Activated T-cell treated with anti-CD3 and anti-CD28 coated beads, Interleukin-2, amount 50 U/mL, for 72 hours (primary cell): ENCODE results near the gene SAMD14. TPM values are rescaled to one million over a fixed set of nuclear protein-coding genes. Genes with fewer than 3 reads are reported as not detected.

Source experiments
- ATAC-seq, 2 donors: fragments of 150-1000 bp; cut with Tn5 transposase; replicated peaks in 1 of 2; 2 replicates each; pipeline ENCODE4 v1.10.0; 2021; ENCODE audit warnings: moderate library complexity in 2 of 2, mild to moderate bottlenecking in 1 of 2
- DNase-seq, 2 donors: peaks; one replicate each; pipeline ENCODE4 v3.0.0; 2021 to 2022; ENCODE audit warnings: mixed read lengths in 1 of 2
- H3K27ac Mint-ChIP-seq: one replicate; pipeline ENCODE4 v1.8.0; 2022; ENCODE audit warnings: mild to moderate bottlenecking, moderate library complexity, mixed read lengths
- H3K27me3 Mint-ChIP-seq: one replicate; pipeline ENCODE4 v1.8.0; 2022; ENCODE audit warnings: low read depth, mixed read lengths
- H3K36me3 Mint-ChIP-seq, 2 donors: one replicate each; pipeline ENCODE4 v1.8.0; 2022; ENCODE audit warnings: mixed read lengths in 2 of 2, mild to moderate bottlenecking in 1 of 2; ENCODE audit not compliant: insufficient read depth in 2 of 2
- H3K4me1 Mint-ChIP-seq: one replicate; pipeline ENCODE4 v1.8.0; 2022; ENCODE audit warnings: low read depth, mixed read lengths
- H3K4me3 Mint-ChIP-seq, 2 donors: one replicate each; pipeline ENCODE4 v1.8.0; 2022; ENCODE audit warnings: mild to moderate bottlenecking in 2 of 2, mixed read lengths in 2 of 2, moderate library complexity in 2 of 2
- H3K9me3 Mint-ChIP-seq, 2 donors: one replicate each; pipeline ENCODE4 v1.8.0; 2022; ENCODE audit warnings: mixed read lengths in 2 of 2
- total RNA-seq, 2 donors: library from RNA; stranded (reverse); gene quantifications; one replicate each; pipeline ENCODE4 v1.2.3, GENCODE V29; 2022

SAMD14 gene
- total RNA-seq, 2 donors from 2014 or later, result 3.3 to 6.9 TPM

DNA sequence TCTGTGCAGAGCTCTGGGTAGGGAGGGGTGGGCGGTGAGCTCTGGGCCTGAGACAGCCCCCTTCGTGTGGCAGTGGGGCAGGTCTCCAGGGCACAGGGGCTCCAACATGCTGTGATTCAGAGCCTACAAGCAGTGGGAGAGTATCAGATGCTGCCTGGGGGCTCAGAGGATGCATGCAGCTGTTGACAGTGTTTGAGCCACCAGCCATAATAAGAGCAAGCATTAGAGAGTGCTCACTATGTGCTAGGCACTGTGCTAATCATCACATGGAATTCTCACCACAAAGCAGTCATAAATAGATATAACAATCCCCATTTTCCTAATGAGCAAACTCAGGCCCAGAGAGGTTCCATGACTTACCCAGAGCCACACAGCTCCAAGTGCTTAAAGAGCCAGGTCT is 26.7 kb downstream of the SAMD14 start:
- no peak for ATAC-seq
- no peak overlapping the region for H3K4me3 Mint-ChIP-seq
- peaks cover 11% of the 10 kb centered on the region for H3K4me1 Mint-ChIP-seq
- H3K27me3 Mint-ChIP-seq, result no peaks in the 10 kb centered on the region
- DNase-seq, result no peak
- H3K9me3 Mint-ChIP-seq, result no peaks in the 10 kb centered on the region
- no peaks in the 10 kb centered on the region for H3K36me3 Mint-ChIP-seq
- no peak overlapping the region for H3K27ac Mint-ChIP-seq

DNA sequence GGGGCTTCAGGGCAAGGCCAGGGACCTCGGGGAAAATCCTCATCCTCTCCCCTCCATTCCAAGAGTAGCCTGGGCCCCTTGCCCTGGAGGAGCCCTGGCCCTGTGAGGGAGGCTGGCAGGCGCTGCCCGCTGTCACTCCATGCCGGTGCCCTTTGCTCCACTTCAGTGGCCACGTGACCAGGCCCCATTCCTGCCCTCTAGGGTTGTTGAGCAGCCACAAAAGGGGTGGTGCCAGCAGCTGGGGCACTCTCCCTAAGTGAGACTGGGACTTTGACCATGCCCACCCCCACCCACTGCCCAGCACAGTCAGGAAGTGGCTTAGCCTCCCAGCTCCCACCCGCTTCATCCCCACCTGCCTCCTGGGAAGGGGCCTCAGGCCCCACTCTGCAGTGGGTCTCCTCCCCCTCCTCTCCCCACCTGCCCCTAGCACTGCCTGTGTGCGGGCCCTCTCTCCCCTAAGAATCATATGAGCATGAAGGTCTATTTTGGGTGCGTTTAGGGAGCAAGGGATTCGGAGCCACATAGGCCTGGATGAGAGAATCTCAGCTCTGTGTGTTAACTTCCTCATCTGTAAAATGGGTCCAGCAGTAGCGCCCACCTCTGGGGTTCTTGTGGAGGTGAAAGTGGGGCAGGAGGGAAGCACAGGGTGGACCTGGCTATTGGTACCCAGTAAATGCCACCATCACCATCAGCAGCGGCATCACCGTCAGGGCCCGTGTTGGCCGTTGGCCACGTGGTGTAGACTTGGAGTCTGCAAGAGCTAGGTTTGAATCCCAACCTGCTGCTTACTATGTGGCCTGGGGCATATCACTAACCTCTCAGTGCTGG is 27.6 kb downstream of the SAMD14 start:
- no peak overlapping the region for H3K4me3 Mint-ChIP-seq
- DNase-seq, result no peak
- ATAC-seq, result no peak
- no peak overlapping the region for H3K27ac Mint-ChIP-seq
- no peaks in the 10 kb centered on the region for H3K36me3 Mint-ChIP-seq
- H3K9me3 Mint-ChIP-seq, result no peaks in the 10 kb centered on the region
- H3K4me1 Mint-ChIP-seq, result peaks cover 11% of the 10 kb centered on the region
- no peaks in the 10 kb centered on the region for H3K27me3 Mint-ChIP-seq

DNA sequence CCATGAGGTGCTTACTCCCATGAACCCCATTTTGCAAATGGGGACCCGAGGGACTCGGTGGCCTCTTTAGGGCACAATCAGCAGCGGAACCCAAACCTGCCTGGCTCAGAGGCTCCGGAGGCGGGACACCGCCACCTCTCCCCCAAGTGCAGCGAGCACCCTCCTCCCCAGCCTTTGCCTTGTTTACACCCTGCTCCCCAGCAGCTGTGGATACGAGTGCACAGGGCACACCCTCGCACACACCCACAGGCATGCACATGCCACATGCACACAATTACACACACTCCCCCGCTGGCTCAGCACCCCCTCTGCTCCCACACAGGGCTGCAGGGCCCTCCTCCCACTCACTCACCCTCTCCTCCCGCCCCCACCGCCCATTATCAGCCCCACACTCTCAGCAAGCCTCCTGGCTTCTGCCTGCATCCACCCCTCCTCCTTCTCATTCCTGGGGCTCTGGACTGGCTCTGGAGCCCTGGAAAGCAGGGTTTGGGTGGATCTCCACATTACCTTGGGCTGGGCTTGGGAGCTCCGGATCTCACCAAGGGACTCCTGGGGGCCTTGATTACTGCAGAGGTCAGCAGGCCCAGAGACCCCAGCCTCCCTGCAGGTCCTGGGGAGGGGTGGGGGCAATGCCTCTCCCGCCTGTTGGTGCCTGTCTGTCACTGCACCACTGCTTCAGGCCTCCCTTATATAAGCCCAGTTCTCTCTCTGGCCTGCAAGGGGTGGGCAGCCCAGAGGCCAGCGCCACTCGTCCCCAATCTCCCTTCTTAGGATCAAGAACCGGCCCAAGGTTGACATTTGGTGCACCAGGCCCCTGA is 28.4 kb downstream of the SAMD14 start:
- Mint-ChIP-seq H3K9me3 (no peaks in the 10 kb centered on the region), H3K4me1 (peaks cover 11% of the 10 kb centered on the region), H3K4me3 (no peak overlapping the region), H3K27ac (no peak overlapping the region), H3K27me3 (no peaks in the 10 kb centered on the region), H3K36me3 (no peaks in the 10 kb centered on the region)
- ATAC-seq, result no peak
- DNase-seq, result no peak

DNA sequence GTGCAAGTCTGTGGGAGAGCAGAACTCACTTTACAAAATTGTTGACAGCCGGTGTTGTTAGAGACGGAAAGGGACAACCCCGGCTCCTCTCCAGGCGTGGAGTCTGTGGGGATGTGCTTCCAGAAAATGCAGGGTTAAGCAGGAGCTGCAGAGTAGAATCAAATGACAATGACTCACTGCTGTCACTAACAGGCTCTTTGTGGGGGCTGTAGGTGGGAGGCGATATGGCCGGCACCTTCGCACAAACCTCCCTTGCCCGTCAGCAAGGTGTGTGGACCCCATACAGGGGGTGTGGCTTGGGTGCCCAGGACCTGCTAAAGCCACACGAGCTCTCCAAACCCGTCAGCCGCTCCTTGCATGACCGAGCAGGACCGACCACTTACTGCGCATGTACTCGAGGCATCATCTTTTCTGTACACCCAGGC is 29.0 kb downstream of the SAMD14 start:
- Mint-ChIP-seq H3K4me1 (peaks cover 17% of the 10 kb centered on the region), H3K27me3 (no peaks in the 10 kb centered on the region), H3K27ac (no peak overlapping the region), H3K36me3 (no peaks in the 10 kb centered on the region), H3K4me3 (no peak overlapping the region), H3K9me3 (no peaks in the 10 kb centered on the region)
- no peak for ATAC-seq
- no peak for DNase-seq

DNA sequence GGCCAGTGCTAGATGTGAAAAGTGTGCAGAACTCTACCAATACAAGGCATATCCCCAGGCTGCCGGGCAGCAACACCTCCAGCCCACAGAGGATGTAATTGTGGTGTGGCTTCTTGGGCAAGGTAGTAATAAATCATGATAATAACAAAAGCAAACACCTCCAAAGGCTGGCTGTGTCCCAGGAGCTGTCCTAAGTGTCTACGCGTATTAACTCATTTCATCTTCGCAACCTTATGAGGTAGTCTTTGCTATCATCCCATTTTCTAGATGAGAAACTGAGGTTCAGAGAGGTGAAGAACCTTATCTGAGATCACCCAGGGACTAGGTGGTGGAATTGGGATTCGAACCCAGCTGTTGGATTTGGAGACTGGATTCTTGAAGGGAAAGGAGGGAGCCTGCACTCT is 29.5 kb downstream of the SAMD14 start:
- no peak for DNase-seq
- H3K27ac Mint-ChIP-seq, result no peak overlapping the region
- no peaks in the 10 kb centered on the region for H3K36me3 Mint-ChIP-seq

DNA sequence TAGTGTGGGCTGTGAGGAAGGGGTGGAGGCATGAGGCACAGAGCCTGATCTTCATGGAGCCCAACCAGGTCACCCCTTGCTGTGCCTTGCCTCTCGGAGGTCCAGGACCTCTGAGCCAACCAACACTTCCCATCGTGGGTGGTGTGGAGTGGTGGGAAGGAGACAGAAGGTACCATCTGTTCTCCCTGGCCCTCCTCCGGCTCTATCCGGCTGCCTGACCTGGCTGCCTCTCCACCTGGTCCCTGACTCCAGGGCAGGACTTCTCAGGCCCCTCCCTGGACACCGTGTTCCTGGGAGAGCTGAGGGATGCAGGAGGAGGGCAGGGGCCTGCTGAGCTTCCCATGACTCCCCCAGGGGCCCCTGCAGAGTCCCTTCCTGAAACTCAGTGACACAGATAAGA is 31.0 kb downstream of the SAMD14 start:
- Mint-ChIP-seq H3K27me3 (no peaks in the 10 kb centered on the region), H3K9me3 (no peaks in the 10 kb centered on the region), H3K4me3 (no peak overlapping the region), H3K4me1 (peaks cover 26% of the 10 kb centered on the region), H3K36me3 (no peaks in the 10 kb centered on the region), H3K27ac (no peak overlapping the region)
- DNase-seq (no peak), ATAC-seq (no peak)

More for the DNA sequence above, 29.5 kb downstream of the SAMD14 start:
- Mint-ChIP-seq H3K9me3 (no peaks in the 10 kb centered on the region), H3K4me3 (no peak overlapping the region), H3K4me1 (peaks cover 21% of the 10 kb centered on the region), H3K27me3 (no peaks in the 10 kb centered on the region)
- ATAC-seq, result no peak

DNA sequence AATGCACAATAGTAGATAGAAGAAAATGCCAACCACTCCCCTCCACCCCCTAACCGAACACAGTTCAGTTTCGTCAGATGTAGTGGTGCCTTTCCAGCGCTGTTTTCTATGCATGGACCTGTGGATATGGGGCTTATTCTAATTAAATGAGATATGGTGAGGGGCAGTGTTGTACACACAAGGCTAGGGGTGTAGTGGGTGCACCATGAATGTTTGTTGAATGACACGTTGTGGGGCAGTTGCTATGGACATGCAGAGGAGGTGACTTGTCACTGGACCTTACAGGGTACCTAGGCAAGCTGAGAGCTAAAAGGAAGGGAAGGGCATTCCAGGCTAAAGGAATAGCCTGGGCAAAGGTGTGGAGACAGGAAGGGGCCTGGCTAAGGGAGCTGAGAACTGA is 31.4 kb downstream of the SAMD14 start:
- H3K27me3 Mint-ChIP-seq, result no peaks in the 10 kb centered on the region
- no peak overlapping the region for H3K27ac Mint-ChIP-seq
- no peak for DNase-seq
- no peak for ATAC-seq
- peaks cover 26% of the 10 kb centered on the region for H3K4me1 Mint-ChIP-seq
- no peak overlapping the region for H3K4me3 Mint-ChIP-seq
- H3K9me3 Mint-ChIP-seq, result no peaks in the 10 kb centered on the region
- no peaks in the 10 kb centered on the region for H3K36me3 Mint-ChIP-seq

DNA sequence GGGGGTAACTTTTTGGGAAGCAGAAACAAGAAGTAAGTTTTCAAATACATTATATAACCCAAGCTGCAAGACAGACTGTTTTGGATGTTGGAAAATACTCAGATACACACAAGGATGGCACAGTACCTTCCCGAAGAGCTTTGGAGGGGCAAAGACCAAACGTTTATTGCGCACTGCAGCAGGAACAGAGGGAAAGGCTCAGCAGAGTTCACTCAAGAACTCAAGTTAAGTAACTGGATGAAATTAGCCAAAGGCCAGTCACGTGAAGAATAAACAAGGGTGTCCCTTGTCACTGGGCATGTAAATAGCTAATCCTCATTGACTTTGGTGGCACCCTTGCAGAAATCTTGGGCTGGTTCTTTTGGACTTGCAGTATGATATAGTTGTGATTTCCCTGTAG is 32.0 kb downstream of the SAMD14 start:
- no peak overlapping the region for H3K27ac Mint-ChIP-seq
- no peak overlapping the region for H3K4me3 Mint-ChIP-seq
- H3K36me3 Mint-ChIP-seq, result no peaks in the 10 kb centered on the region
- DNase-seq, result no peak
- no peaks in the 10 kb centered on the region for H3K9me3 Mint-ChIP-seq
- no peaks in the 10 kb centered on the region for H3K27me3 Mint-ChIP-seq
- no peak for ATAC-seq
- H3K4me1 Mint-ChIP-seq, result peaks cover 26% of the 10 kb centered on the region

DNA sequence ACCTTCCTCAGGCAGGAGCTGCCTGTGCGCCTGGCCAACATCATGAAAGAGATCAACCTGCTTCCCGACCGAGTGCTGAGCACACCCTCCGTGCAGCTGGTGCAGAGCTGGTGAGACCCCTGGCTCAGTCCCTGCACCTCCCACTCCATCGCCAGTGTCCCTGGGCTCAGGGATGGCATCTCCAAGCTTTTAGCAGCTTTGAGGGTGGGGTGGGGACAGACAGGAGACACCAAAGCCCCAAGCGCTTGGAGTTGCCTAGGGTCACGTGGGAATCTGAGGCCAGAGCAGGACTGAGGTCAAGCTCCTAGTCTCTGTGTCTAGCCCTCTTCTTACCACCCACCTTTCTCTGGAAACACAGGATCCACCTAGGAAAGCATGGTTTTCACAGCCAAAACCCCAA is 32.5 kb downstream of the SAMD14 start:
- H3K4me1 Mint-ChIP-seq, result peaks cover 26% of the 10 kb centered on the region
- H3K27ac Mint-ChIP-seq, result no peak overlapping the region
- ATAC-seq (no peak), DNase-seq (no peak)
- no peak overlapping the region for H3K4me3 Mint-ChIP-seq
- no peaks in the 10 kb centered on the region for H3K9me3 Mint-ChIP-seq
- no peaks in the 10 kb centered on the region for H3K36me3 Mint-ChIP-seq
- H3K27me3 Mint-ChIP-seq, result no peaks in the 10 kb centered on the region

DNA sequence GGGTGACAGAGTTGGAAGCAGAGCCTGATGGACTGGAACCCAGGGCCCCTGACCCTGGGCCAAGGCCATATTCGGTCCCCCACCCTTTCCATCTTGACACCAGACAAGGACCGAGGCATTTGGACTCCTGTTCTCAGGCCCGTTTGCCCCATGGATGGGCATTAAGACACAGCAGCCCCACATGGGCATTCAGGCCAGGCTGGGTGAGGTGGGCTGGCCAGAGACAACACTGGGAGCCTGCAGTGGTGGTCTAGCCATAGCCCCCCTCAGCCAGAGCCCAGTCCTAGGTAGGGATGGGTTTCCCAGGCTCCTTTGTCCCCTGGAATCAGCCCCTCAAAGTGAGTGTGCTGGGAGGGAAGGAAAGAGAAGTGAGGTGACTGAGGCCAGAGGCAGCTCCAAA is 33.2 kb downstream of the SAMD14 start:
- no peak for DNase-seq
- ATAC-seq, result no peak
- Mint-ChIP-seq H3K27me3 (no peaks in the 10 kb centered on the region), H3K9me3 (no peaks in the 10 kb centered on the region), H3K4me3 (peak overlapping the region in 1 of 2 donors; percentile 94), H3K4me1 (peaks cover 26% of the 10 kb centered on the region), H3K36me3 (no peaks in the 10 kb centered on the region), H3K27ac (no peak overlapping the region)

DNA sequence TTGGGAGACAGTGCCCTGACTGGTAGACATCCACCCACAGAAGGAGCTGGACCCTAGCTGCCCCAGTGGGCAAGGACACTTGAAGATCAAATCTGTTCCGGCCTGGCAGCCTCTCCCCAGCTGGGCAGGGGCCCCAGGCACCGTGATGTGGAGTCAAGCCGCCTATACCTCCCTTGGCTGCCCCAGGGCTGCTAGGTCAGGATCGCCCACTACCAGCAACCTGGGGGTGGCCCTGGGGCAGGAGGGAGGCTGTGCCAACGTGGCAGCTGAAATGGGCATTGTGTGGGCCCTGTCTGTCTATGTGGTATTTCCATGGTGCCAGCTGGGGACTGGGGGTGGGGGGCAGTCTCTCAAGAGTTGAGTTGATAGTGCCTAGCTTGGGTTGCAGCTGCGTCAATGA is 33.9 kb downstream of the SAMD14 start:
- Mint-ChIP-seq H3K27me3 (no peaks in the 10 kb centered on the region), H3K9me3 (no peaks in the 10 kb centered on the region), H3K4me1 (peaks cover 26% of the 10 kb centered on the region), H3K27ac (no peak overlapping the region), H3K4me3 (peak overlapping the region; percentile 94 to 98), H3K36me3 (no peaks in the 10 kb centered on the region)
- ATAC-seq, result no peak
- DNase-seq, result no peak

DNA sequence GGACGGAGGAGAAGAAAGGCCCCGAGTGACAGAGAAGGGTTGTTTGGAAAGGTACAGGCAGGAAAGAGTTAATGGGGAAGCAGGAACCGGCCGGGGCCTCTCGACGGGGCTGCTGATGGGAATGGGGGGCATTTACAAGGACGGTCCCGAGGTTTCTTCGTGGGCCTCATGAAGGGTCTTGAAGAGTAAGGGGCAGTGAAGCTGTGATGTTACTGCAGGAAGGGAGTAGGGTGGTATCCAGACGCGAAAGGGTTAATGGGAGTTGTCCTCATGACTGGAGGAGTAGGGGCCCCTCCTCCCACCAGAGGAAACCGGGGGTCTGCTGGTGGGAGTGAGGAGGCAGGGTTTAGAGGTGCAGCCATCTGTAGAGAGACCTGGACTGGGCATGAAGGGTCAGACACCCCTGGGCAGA is 34.3 kb downstream of the SAMD14 start:
- Mint-ChIP-seq H3K9me3 (no peaks in the 10 kb centered on the region), H3K27me3 (no peaks in the 10 kb centered on the region), H3K27ac (peak overlapping the region; percentile 89), H3K36me3 (no peaks in the 10 kb centered on the region), H3K4me3 (peak overlapping the region; percentile 94 to 98), H3K4me1 (peaks cover 26% of the 10 kb centered on the region)
- ATAC-seq (no peak), DNase-seq (no peak)

DNA sequence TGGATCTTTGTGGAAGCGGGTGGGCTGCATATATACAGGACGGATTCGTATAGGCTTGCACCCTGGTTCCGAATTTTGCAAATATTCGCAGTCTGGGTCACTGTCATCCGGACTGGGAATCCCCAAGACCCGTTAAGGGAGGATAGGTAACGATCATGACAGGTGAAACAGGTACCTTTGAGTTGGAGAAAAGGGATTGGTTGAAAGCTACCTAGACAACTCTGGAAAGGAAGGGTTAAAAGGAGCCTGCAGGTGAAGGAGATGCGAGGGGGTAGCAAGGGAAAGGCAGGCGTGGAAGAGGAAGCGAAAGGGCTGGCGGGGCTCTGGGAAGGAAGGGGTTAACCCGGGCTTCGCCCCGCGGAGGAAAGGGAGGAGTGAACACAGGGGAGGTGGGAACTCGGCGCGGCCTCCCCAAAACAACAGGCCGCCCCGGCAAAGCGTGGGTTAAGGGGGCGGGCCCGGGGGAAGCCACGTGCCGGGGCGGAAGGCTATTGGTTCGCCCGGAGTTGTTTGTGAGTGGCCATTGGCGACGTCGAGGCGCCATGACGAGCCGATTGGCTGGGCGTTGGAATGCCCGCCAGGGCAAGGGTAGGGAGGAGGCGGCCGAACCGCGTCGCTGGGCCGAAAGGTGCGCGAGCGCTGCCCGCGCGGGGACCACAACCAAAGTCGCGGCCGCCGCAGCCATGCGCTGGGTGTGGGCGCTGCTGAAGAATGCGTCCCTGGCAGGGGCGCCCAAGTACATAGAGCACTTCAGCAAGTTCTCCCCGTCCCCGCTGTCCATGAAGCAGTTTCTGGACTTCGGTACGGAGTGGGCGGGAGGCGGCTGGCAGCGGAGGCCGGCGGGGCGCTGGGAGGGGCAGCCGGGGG is 35.0 kb downstream of the SAMD14 start, which contains the start of gene PDK2:
Gene PDK2, plus strand, starts transcription at position 599 of the 867 bp plus-strand sequence. Its CDS starts 85 bp downstream, at position 684.
- Mint-ChIP-seq H3K4me1 (peaks cover 23% of the 10 kb centered on the region), H3K36me3 (no peaks in the 10 kb centered on the region), H3K27ac (peak within 1 kb of the TSS; percentile 89), H3K4me3 (peak within 1 kb of the TSS; percentile 94 to 98), H3K9me3 (no peaks in the 10 kb centered on the region), H3K27me3 (no peaks in the 10 kb centered on the region)
- DNase-seq, result peak; percentile 97
- ATAC-seq, result peak; percentile 92 to 96
